GM23338 (cell line): ENCODE results near the gene FOXJ2. TPM values are rescaled to one million over a fixed set of nuclear protein-coding genes. Genes with fewer than 3 reads are reported as not detected.

Source experiments
- polyA plus RNA-seq: library from polyadenylated mRNA; unstranded; fragments of >200 nt; fragmentation: Nextera tagmentation; extraction: Ambion mirVana; gene quantifications from 2 replicates; pipeline ENCODE4 v1.2.1, GENCODE V29; 2016
- total RNA-seq: library from RNA; depleted of rRNA; stranded (reverse); fragments of >200 nt; shearing (Covaris generic); gene quantifications from 2 replicates; pipeline ENCODE4 v1.2.3, GENCODE V29; 2014; rRNA removed

The FOXJ2 gene
- total and polyA plus RNA-seq, 2 experiments from 2014 or later, result 4.9 to 10.4 TPM

Other genes with a start within 250 kb of the FOXJ2 start
- 134 TPM in 2 replicates for gene NANOG, start 243.3 kb upstream of the FOXJ2 start, total RNA-seq
- 42.0 and 48.5 TPM in 2 replicates for gene NANOG, start 243.3 kb upstream of the FOXJ2 start, polyA plus RNA-seq
- gene SLC2A14, start 159.8 kb upstream of the FOXJ2 start, total RNA-seq, result 26.1 and 31.5 TPM in 2 replicates
- gene SLC2A14, start 159.8 kb upstream of the FOXJ2 start, polyA plus RNA-seq, result 6.7 and 6.8 TPM in 2 replicates
- gene SLC2A3, start 96.5 kb upstream of the FOXJ2 start, total RNA-seq, result 388 and 451 TPM in 2 replicates
- gene SLC2A3, start 96.5 kb upstream of the FOXJ2 start, polyA plus RNA-seq, result 199 and 208 TPM in 2 replicates
- not detected in 2 replicates for gene C3AR1, start 33.6 kb downstream of the FOXJ2 start, total RNA-seq
- gene C3AR1, start 33.6 kb downstream of the FOXJ2 start, polyA plus RNA-seq, result not detected in 2 replicates
- 35.9 and 39.4 TPM in 2 replicates for gene NECAP1, start 49.6 kb downstream of the FOXJ2 start, total RNA-seq
- gene NECAP1, start 49.6 kb downstream of the FOXJ2 start, polyA plus RNA-seq, result 18.6 and 19.3 TPM in 2 replicates
- gene CLEC4A, start 90.9 kb downstream of the FOXJ2 start, total RNA-seq, result 3.8 TPM in 1 of 2 replicates, not detected in the other
- gene CLEC4A, start 90.9 kb downstream of the FOXJ2 start, polyA plus RNA-seq, result 0.48 and 1.2 TPM in 2 replicates
- gene ZNF705A, start 124.3 kb downstream of the FOXJ2 start, total RNA-seq, result not detected in 2 replicates
- not detected in 2 replicates for gene ZNF705A, start 124.3 kb downstream of the FOXJ2 start, polyA plus RNA-seq
- gene FAM90A1, start 194.9 kb downstream of the FOXJ2 start, total RNA-seq, result 0.14 TPM in 1 of 2 replicates, not detected in the other
- gene FAM90A1, start 194.9 kb downstream of the FOXJ2 start, polyA plus RNA-seq, result 0.19 TPM in 1 of 2 replicates, not detected in the other